ENCODE data around the gene LHPP.

Gene LHPP

DNA sequence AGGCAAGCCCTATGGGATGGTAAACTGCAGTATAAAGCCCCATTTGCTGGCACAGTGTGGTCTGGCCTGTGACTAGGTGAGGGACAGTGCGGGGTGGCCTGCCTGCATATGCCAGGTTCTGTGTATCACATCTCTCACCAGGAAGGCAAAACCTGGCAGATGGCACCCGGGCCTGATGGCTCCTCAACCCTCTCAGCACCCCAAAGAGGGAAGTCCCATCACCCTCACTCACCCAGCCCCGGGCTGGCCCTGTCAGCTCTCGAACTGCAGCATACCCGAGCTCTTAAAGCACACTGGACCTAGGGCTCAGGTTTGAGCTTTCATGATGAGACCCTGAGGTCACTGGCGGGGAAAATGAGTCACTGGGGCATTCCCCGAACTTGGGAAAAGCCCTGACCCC, 130.5 kb downstream of the LHPP start:
- TF ChIP-seq CTCF (IDR thresholded peaks at IDR 0.05; ENCODE audit: insufficient read depth, low read depth, low read length, missing control alignments) = no peak
- no peak overlapping the region for H3K4me3 ChIP-seq (ENCODE audit: low read length)
- DNase-seq (ENCODE audit: low read depth) = no peak

GRCh38 chr10:124592736-124593430, 131.3 kb downstream of the LHPP start:
- no peak for DNase-seq (ENCODE audit: low read depth)
- no peak for TF ChIP-seq CTCF (IDR thresholded peaks at IDR 0.05; ENCODE audit: insufficient read depth, low read depth, low read length, missing control alignments)
- no peak overlapping the region for H3K4me3 ChIP-seq (ENCODE audit: low read length)

DNA sequence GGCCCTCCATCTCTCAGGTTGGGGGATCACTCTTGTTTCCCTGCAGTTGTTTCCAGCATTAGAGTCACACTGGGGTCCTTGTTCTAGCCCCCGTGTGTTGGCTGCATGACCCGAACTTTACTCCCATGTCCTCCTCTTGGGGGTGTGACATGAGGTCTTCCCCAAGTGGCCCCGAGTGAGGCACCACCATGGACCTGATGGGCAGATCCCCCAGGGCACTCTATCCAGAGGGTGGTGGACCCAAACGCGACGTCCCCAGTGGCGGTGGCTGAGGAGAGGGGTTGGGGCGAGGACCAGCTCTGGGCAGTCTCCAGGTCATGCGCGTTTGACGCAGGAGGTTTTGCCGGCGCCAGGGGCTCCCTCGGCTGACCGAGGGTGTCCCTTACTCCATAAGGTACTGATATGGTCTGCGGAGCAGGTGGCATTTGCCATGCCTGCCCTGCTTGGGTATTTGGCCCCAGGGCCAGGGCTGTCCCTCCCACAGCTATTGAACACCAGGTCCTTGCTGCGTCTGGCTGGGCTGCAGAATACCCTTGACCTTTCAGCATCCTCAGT, 131.9 kb downstream of the LHPP start:
- no peak overlapping the region for H3K4me3 ChIP-seq (ENCODE audit: low read length)
- TF ChIP-seq CTCF (IDR thresholded peaks at IDR 0.05; ENCODE audit: insufficient read depth, low read depth, low read length, missing control alignments) = no peak
- no peak for DNase-seq (ENCODE audit: low read depth)

GRCh38 chr10:124594240-124594639, 132.6 kb downstream of the LHPP start:
- no peak for DNase-seq (ENCODE audit: low read depth)
- TF ChIP-seq CTCF (IDR thresholded peaks at IDR 0.05; ENCODE audit: insufficient read depth, low read depth, low read length, missing control alignments) = no peak
- no peak overlapping the region for H3K4me3 ChIP-seq (ENCODE audit: low read length)

DNA sequence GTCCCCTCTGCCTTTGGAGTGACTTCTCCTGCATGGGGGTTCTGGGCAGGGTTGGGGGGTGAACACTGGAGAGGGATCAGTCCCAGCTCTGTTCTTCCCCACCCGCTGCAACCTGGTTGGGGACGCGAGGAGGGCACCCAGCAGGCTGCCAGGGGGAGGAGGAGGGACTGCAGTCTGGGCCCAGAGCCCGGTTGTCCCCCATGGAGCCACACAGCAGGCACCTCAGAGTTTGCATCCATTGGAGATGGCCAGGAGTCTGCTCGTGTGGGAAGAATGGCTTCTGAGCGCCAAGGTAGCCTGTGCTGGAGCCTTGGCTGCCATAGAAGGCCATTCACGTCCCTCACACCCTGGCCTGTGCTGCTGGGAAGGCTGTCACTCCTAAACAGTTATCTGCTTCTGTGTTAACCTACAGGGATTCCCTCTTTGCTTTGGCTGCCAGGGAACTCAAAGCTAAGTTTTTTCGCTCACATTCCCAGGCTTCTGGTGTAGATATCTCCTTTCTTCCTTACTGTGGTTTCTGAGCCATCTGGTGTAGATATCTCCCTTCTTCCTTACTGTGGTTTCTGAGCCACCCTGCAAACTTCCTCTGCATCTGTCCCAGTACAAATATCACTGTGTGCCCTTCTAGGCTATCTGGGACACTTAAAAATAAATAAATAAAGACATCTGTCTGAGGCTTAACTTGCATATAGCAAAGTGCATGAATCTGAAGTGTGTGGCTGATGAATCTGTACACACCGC, 133.7 kb downstream of the LHPP start:
- DNase-seq (ENCODE audit: low read depth) = no peak
- TF ChIP-seq CTCF (IDR thresholded peaks at IDR 0.05; ENCODE audit: insufficient read depth, low read depth, low read length, missing control alignments) = no peak
- H3K4me3 ChIP-seq (ENCODE audit: low read length) = no peak overlapping the region

GRCh38 chr10:124596116-124596785, 134.6 kb downstream of the LHPP start:
- TF ChIP-seq CTCF (IDR thresholded peaks at IDR 0.05; ENCODE audit: insufficient read depth, low read depth, low read length, missing control alignments) = no peak
- no peak for DNase-seq (ENCODE audit: low read depth)
- no peak overlapping the region for H3K4me3 ChIP-seq (ENCODE audit: low read length)
